ENCODE measurements around the gene LIN37.
A peak's percentile ranks its signal among the peaks of the same experiment; 100 is the strongest.

LIN37 gene

GRCh38 chr19:35752746-35753350 is 4.5 kb downstream of the LIN37 start:
- H3K27ac ChIP-seq: no peak overlapping the region
- TF ChIP-seq CTCF (conservative IDR thresholded peaks at IDR 0.05): no peak

DNA sequence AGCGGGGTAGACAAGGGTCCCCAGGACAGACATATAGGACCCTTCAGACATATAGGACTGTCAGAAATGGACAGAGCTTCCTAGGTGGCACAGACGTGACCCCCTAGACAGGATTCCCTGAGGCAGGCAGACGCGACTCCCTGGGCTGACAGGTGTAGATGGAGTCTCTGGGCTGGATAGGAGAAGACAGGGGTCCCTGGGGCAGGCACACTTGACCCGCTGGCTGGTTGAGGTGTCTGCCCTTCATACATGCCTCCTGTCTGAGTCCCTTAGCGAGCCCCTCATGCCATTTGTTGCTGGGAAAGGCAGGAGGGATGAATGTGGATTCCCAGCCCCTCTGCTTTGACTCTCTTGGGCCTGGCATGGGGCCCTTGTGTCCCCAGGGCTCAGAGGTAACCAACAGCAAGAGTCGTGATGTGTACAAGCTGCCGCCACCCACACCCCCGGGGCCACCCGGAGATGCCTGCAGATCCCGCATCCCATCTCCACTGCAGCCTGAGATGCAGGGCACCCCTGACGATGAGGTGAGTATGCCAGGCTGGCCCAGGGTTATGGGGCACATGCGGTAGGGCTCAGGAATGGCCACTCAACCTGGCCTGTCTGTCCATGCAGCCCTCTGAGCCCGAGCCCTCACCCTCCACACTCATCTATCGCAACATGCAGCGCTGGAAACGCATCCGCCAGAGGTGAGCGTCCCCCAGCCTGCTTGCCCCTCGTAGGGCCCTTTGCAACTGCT is 5.4 kb downstream of the LIN37 start:
- H3K27ac ChIP-seq: no peak overlapping the region
- TF ChIP-seq CTCF (conservative IDR thresholded peaks at IDR 0.05): no peak

DNA sequence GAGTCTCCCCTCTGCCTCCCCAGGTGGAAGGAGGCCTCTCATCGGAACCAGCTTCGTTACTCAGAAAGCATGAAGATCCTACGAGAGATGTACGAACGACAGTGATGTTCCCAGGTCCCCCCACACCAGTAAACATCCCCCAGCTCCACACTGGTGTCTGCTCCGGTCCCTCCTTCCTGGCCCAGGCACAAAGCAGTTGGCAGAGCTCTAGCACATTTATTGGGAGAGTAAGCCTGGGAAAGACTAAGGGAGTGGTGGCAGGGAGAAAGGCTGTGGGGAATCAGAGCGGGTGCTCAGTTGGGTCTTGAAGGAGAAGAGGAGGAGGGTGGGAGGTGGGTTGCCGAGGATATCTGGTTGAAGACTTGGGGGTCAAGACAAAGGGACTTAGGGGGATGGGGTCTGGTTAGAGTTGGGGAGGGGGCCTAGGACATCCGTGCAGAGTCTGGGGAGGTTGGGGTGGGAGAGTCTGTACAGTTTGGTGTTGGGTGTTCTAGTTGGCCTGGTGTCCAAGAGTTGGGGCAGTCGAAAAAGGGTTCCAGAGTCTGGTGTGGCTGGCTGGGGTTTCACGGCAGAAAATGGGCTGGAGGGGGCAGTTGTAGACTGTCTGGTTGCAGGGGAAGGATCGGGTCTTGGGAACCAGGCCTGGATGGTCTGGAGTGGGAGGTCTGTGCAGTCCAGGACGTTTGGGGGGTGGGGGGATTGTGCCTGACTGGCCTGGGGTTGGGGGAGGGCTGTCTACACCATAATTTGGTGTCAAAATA is 6.2 kb downstream of the LIN37 start:
- TF ChIP-seq CTCF (conservative IDR thresholded peaks at IDR 0.05): no peak
- no peak overlapping the region for H3K27ac ChIP-seq

GRCh38 chr19:35755131-35755549 is 6.8 kb downstream of the LIN37 start:
- TF ChIP-seq CTCF (conservative IDR thresholded peaks at IDR 0.05): no peak
- H3K27ac ChIP-seq: no peak overlapping the region

DNA sequence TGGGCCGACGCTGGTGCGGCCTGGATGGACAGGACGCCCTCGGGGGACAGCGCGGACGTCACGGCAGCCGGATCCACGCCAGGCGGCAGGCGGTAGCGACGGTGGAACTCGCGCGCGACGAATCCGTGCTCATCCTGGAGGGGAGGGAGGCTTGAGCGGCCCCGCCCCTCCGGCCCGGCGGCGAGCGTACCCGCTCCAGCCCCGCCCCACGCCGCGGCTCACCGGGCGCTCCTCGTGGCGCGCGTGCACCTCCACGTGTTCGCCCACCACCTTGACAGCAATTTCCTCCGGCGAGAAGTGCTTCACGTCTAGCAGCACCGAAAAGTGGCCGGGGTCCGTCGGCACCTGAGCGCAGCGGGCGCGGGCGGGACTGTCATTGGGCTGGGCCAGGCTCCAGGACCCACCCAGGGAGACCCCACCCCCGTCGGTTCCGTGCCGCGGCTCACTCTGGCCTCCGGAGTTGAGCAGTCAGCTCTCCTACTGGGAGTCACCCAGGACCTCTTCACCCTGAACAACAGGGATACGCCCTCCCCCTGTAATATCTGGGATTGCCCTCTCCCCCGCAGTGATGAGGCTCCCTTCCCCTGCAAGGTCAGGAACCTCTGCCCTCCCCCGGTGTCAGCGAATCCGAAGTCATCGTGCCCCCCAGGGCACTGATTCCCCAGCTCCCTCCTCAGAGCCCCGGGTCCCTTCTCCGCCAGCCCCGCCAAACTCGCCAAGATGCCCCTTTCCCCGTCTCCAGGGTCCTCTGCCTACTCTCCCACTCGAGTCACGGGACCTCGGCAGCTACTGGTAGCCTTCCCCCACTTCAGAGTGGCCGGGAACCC is 7.4 kb downstream of the LIN37 start:
- no peak for TF ChIP-seq CTCF (conservative IDR thresholded peaks at IDR 0.05)
- H3K27ac ChIP-seq: no peak overlapping the region

DNA sequence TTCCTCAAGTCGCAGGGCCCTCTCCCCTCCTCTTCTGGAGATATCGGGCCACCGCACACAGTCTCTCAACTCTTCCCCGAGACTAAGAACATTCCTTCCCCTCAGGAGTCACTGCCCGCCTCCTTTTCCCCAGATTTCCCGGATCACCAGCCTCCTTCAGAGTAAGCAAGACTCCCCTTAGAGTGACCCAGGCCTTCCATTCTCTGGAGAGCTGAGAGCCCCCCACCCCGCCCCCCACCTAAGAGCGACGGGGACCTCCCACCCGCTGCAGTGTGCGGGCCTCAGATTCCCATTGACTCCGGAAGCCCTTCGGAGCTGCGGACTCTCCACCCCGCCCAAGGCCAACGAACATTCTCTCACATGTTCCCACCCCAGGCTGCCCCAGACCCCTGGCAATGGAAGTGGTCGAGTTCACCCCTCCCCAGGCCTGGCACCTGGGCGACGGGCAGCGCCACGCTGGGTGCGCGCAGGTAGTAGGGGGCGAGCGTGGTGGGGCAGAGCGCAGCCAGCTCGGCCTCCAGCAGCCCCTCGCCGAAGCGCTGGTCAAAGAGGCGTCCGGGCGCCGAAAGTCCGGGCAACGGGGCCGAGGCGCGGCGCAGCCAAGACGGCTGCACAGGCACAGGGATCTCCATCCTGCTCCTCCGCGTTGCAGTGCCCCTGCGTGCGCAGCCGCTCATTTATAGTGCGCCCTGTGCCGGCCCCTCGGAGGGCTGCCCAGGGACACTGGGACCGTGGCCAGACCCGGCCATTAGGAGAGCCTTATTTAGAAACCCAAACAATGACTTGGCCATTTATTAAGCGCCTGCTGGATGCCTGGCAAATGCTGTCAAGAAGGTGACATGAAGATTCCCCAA is 8.2 kb downstream of the LIN37 start, which contains the start of gene HSPB6:
HSPB6 (minus strand) TSS at position 653 of the 854 bp plus-strand sequence; CDS start at position 632, 21 bp downstream.
- H3K27ac ChIP-seq: peak within 1 kb of the TSS; percentile 85

More for the DNA sequence above, 8.2 kb downstream of the LIN37 start, which contains the start of gene HSPB6:
- TF ChIP-seq CTCF (conservative IDR thresholded peaks at IDR 0.05): no peak

Measured in VCaP (cell line).